Mucosa of stomach (tissue), 1 donor: ENCODE results near the gene POLD3.
A peak's percentile ranks its signal among the peaks of the same experiment; 100 is the strongest.

Source experiments
- H3K27me3 ChIP-seq: one replicate; pipeline ENCODE4 v1.7.0; 2013; ENCODE audit warnings: mild to moderate bottlenecking, low read length; ENCODE audit not compliant: control insufficient read depth, insufficient read depth
- H3K36me3 ChIP-seq: one replicate; pipeline ENCODE4 v1.7.0; 2013; ENCODE audit warnings: low read length; ENCODE audit not compliant: control insufficient read depth, insufficient read depth
- H3K4me1 ChIP-seq: one replicate; pipeline ENCODE4 v1.7.0; 2013; ENCODE audit warnings: mild to moderate bottlenecking, low read length; ENCODE audit not compliant: control insufficient read depth, insufficient read depth
- H3K4me3 ChIP-seq: one replicate; pipeline ENCODE4 v1.7.0; 2013; ENCODE audit warnings: low read length
- H3K9ac ChIP-seq: one replicate; pipeline ENCODE4 v1.7.0; 2013; ENCODE audit warnings: mild to moderate bottlenecking, low read length, moderate library complexity
- H3K9me3 ChIP-seq: one replicate; pipeline ENCODE4 v1.7.0; 2013; ENCODE audit warnings: mild to moderate bottlenecking, low read length, moderate library complexity; ENCODE audit not compliant: control insufficient read depth
- donor health status: Pancreatic carcinoma.

The POLD3 gene

GRCh38 chr11:74592441-74593362 is at the start of gene POLD3:
Gene POLD3, plus strand, starts transcription at chr11:74592582. Its CDS starts 77 bp downstream, at chr11:74592659.
- H3K4me1 ChIP-seq = peaks cover 15% of the 10 kb centered on the region
- no peaks in the 10 kb centered on the region for H3K27me3 ChIP-seq
- H3K4me3 ChIP-seq = peak within 1 kb of the TSS; percentile 92
- peak within 1 kb of the TSS; percentile 78 for H3K9ac ChIP-seq
- H3K36me3 ChIP-seq = no peaks in the 10 kb centered on the region
- no peaks in the 10 kb centered on the region for H3K9me3 ChIP-seq

GRCh38 chr11:74543991-74544390 is 48.4 kb upstream of the POLD3 start:
- Histone ChIP-seq H3K9ac (no peak overlapping the region), H3K4me3 (no peak overlapping the region), H3K36me3 (no peaks in the 10 kb centered on the region), H3K9me3 (peaks cover 4% of the 10 kb centered on the region), H3K4me1 (peaks cover 18% of the 10 kb centered on the region), H3K27me3 (no peaks in the 10 kb centered on the region)

GRCh38 chr11:74546752-74547151 is 45.6 kb upstream of the POLD3 start:
- Histone ChIP-seq H3K9me3 (peaks cover 4% of the 10 kb centered on the region), H3K4me3 (no peak overlapping the region), H3K36me3 (no peaks in the 10 kb centered on the region), H3K27me3 (no peaks in the 10 kb centered on the region), H3K4me1 (peaks cover 18% of the 10 kb centered on the region), H3K9ac (no peak overlapping the region)

- H3K9ac ChIP-seq = no peak overlapping the region
- H3K4me1 ChIP-seq = peaks cover 14% of the 10 kb centered on the region
- no peak overlapping the region for H3K4me3 ChIP-seq
- H3K9me3 ChIP-seq = no peaks in the 10 kb centered on the region
- H3K27me3 ChIP-seq = no peaks in the 10 kb centered on the region
- H3K36me3 ChIP-seq = no peaks in the 10 kb centered on the region
These were observed 41.2 kb upstream of the POLD3 start for GRCh38 chr11:74550991-74551753.

- H3K27me3 ChIP-seq = no peaks in the 10 kb centered on the region
- H3K36me3 ChIP-seq = no peaks in the 10 kb centered on the region
- peaks cover 11% of the 10 kb centered on the region for H3K4me1 ChIP-seq
- no peak overlapping the region for H3K9ac ChIP-seq
- H3K9me3 ChIP-seq = no peaks in the 10 kb centered on the region
- no peak overlapping the region for H3K4me3 ChIP-seq
These were observed 40.6 kb upstream of the POLD3 start for GRCh38 chr11:74551754-74552145.

- Histone ChIP-seq H3K4me1 (peaks cover 17% of the 10 kb centered on the region), H3K4me3 (no peak overlapping the region), H3K9me3 (no peaks in the 10 kb centered on the region), H3K36me3 (no peaks in the 10 kb centered on the region), H3K9ac (no peak overlapping the region), H3K27me3 (no peaks in the 10 kb centered on the region)
These were observed 34.9 kb upstream of the POLD3 start for GRCh38 chr11:74557526-74557925.

- no peaks in the 10 kb centered on the region for H3K27me3 ChIP-seq
- no peak overlapping the region for H3K9ac ChIP-seq
- H3K36me3 ChIP-seq = no peaks in the 10 kb centered on the region
- peaks cover 14% of the 10 kb centered on the region for H3K4me1 ChIP-seq
- H3K4me3 ChIP-seq = no peak overlapping the region
- H3K9me3 ChIP-seq = no peaks in the 10 kb centered on the region
These were observed 33.1 kb upstream of the POLD3 start for GRCh38 chr11:74559110-74559933.

- H3K9me3 ChIP-seq = no peaks in the 10 kb centered on the region
- H3K9ac ChIP-seq = no peak overlapping the region
- H3K4me1 ChIP-seq = peaks cover 14% of the 10 kb centered on the region
- no peak overlapping the region for H3K4me3 ChIP-seq
- no peaks in the 10 kb centered on the region for H3K27me3 ChIP-seq
- H3K36me3 ChIP-seq = no peaks in the 10 kb centered on the region
These were observed 32.5 kb upstream of the POLD3 start for GRCh38 chr11:74559934-74560309.

- no peak overlapping the region for H3K9ac ChIP-seq
These were observed 26.0 kb upstream of the POLD3 start for GRCh38 chr11:74566146-74566960.

GRCh38 chr11:74568028-74568427 is 24.4 kb upstream of the POLD3 start:
- H3K4me3 ChIP-seq = no peak overlapping the region
- no peak overlapping the region for H3K9ac ChIP-seq
- no peaks in the 10 kb centered on the region for H3K36me3 ChIP-seq
- H3K9me3 ChIP-seq = no peaks in the 10 kb centered on the region
- H3K27me3 ChIP-seq = no peaks in the 10 kb centered on the region
- H3K4me1 ChIP-seq = peaks cover 43% of the 10 kb centered on the region

More at GRCh38 chr11:74566146-74566960, 26.0 kb upstream of the POLD3 start:
- no peaks in the 10 kb centered on the region for H3K27me3 ChIP-seq
- H3K36me3 ChIP-seq = no peaks in the 10 kb centered on the region
- no peak overlapping the region for H3K4me3 ChIP-seq
- H3K9me3 ChIP-seq = no peaks in the 10 kb centered on the region
- H3K4me1 ChIP-seq = peaks cover 31% of the 10 kb centered on the region
